H1 (cell line): Measurements from ENCODE around the gene CSRP1. TPM values are rescaled to one million over a fixed set of nuclear protein-coding genes. Genes with fewer than 3 reads are reported as not detected.

Source experiments
- CREB1 ChIP-seq: IDR thresholded peaks from 2 replicates; pipeline ENCODE4 v1.6.1; 2012; ENCODE audit warnings: inconsistent platforms
- JUND ChIP-seq: IDR thresholded peaks from 2 replicates; pipeline ENCODE4 v1.6.1; 2011; ENCODE audit warnings: mild to moderate bottlenecking, improper control_type of control experiment, low read length
- POLR2AphosphoS5 ChIP-seq: IDR thresholded peaks from 2 replicates; pipeline ENCODE4 v1.6.1; 2011; ENCODE audit warnings: low read depth, low read length
- POU5F1 ChIP-seq: IDR thresholded peaks from 2 replicates; pipeline ENCODE4 v1.6.1; 2011; ENCODE audit warnings: low read depth, mild to moderate bottlenecking, low read length, moderate library complexity
- RNF2 ChIP-seq: fragments of 200-900, 300-1000 bp; sonication (generic); IDR thresholded peaks from 2 replicates; pipeline ENCODE4 v1.7.1; 2016; ENCODE audit warnings: borderline replicate concordance, low read depth, mild to moderate bottlenecking, antibody characterized with exemption, low read length; ENCODE audit not compliant: poor library complexity, severe bottlenecking; ENCODE audit errors: missing control alignments
- TBP ChIP-seq: IDR thresholded peaks from 2 replicates; pipeline ENCODE4 v1.6.1; 2011; ENCODE audit warnings: low read depth, low read length, improper control_type of control experiment
- polyA plus RNA-seq, 7 experiments: library from polyadenylated mRNA; depleted of rRNA in 3 of 7; stranded (reverse) in 5 of 7; unstranded in 2 of 7; fragments of >200 nt in 5 of 7; fragments of 200-250 nt in 2 of 7; gene quantifications; 1 replicate in 5 of 7; 2 replicates in 1 of 7; 4 replicates in 1 of 7; pipeline versions ENCODE4 v1.2.1 to v1.2.3, GENCODE V29; 2011 to 2013; ENCODE audit warnings: missing spikeins in 2 of 7, mixed read lengths in 2 of 7
- total RNA-seq: library from RNA; stranded (reverse); fragmentation: NEBNext Ultra II Directional; extraction: Animal tissue kit (Norgen Biotek cat#: 25700); gene quantifications from 2 replicates; pipeline ENCODE4 v1.2.1, GENCODE V29; 2021

The CSRP1 gene
- total and polyA plus RNA-seq, 2 of the 8 experiments (the other 6 are each of a cell fraction or from before 2014, with no cell fraction given) = 14.2 to 22.3 TPM

- no peak for TF ChIP-seq TBP
- TF ChIP-seq POU5F1 = no peak
- TF ChIP-seq JUND = no peak
- TF ChIP-seq RNF2 = no peak
- no peak for TF ChIP-seq POLR2AphosphoS5
- TF ChIP-seq CREB1 = no peak
Measured at GRCh38 chr1:201485184-201485774, 21.6 kb downstream of the CSRP1 start (continued).
